ENCODE results near the gene ZNF593OS.

ZNF593OS gene

DNA sequence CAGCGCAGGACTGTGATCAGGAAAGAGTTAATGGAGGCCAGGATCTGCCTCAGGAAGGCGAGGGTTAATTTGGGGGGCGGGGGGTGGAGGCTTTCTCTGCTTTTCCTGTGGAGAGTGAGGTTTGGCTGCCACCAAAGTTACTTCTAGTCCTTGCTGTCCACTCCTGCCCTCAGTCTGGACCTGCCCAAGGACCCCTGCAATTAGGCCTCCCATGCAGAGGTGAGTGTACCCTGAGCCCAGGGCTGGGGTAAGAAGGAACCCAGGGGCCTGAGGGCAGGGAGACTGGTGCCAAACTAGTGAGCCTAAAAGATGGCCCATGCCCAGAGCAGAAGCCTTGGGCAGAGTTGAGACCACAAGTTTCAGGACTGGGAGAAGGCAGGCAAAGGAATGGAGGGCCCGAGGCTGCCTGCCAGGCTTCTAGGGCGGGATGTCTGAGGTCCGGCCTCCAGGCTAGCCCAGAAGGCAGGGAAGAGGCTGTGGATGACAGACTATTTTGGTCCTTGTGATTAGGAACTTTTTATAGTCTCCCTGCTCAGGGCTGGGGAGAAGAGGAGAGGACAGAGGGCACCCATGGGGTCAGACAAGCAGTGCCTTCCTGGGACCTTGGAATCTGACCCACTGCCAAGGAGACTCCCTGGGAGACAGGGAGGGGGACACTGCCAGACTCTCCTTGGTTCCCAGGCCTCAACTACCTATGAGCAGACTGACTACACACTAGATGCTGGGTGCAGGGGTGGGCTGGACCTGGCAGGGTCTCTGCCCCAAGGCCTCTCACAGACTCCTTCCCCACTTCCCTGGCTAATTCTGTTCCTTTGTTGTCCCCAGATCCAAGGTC, 12.5 kb downstream of the ZNF593OS start, which contains the start of gene FAM110D:
TSS of gene FAM110D (plus strand) at position 172 of the 835 bp plus-strand sequence. CDS start 2,213 bp downstream, outside the sequence.
- no peak for DNase-seq

DNA sequence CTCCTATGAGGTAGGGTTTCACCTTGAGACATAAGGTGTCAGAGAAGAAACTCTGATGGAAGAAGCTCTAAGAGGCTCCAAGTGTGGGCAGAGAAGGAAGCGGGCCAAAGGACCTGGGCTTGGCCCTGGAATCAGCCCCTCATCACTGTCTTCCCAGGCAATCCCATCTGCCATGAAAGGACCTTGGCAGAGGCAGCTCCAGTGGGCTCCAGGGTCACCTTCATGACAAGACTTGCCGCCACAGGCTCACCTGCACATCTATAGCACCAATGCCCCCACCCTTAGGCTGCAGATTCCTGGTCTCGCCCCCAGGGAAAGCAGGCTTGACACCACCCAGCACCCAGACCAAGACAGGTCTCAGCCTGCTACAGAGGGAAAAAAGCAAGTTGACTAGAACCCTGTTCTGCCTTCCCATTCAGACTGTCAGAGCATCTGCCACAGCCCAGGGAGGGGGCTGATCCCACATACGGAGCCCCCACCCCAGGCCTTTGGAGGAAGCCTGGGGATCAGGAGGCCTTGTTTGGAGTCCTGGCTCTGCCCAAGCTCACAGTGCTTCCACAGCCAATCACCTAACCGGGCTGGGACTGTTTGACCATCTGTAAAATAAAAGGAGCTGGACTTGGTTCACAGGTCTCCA, 13.2 kb downstream of the ZNF593OS start:
- no peak for DNase-seq

DNA sequence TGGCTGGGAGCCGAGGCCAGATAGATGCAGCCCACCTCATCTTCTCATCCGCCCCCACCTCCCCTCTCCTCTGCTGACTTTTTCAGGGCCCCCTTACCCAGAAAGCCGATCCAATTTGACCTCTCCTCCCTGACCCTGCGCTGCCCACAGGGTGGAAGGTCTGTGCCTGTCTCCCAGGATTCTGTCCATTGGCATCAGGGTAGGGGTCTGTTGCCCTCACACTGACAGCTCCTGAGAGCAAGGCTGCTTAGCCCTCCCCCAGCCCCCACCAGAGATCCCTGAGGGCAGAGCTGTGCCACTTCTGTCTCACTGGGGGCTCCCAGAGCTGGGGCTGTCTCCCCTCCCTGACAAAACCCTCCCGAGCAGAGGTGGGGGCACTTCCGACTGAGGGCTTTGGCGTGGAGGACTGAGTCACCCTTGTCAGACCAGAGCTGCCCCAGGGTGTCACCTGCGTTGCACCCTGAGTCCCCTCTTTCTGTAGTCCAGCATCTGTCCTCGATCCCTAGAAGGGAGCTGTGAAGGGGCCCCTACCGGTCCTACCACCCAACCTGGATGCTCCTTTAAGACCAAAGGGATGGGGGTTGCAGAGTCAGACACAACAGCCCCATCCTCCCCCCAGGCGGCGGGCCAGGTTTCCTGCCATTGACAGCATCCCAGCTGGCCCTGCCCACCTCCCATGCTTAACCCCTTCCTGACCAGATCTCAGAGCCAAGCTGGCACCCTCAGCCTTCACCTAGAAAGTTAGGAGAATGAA, 15.2 kb downstream of the ZNF593OS start:
- DNase-seq: peak; percentile 48

DNA sequence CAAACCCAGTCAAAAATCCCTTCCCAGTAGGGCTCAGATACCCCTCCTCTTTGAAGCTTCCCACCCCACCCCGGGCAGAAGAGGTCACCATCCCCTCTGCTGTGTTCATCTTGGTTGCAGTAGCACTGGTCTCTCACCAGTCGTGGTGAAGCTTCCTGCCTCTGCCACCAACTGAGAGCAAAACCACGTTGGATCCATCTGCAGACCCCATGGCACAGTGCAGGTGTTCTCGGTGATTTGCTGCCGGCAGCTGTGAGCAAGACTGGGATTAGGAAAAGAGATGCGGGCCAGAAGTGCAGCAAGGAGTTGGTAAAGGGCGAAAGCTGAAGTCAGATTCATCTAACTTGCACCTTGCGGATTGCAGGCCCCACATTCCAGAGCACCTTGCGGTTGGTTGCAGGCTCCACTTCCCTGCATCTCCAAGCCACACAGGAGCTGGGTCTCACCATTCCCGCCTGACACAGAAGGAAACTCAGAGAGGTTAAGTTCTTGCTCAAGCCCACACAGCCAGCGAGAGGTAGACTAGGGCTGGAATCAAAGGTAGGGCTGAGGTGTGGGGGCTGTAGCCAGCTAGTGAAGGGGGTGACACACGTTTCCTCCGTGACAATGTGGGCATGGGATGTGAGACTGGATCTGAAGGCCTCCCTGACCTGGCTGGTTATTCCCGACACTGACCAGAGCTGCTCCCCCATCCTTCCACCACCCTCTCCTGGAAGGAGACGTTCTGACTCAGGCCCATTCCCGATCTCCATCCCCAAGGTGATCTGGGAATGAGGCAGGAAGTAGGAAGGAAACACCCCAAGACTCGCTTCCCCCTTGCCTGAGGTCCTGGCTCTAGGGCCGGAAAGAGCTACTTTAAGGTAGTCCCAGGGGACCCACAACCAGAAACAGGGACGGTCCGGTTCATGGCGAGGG, 16.0 kb downstream of the ZNF593OS start:
- no peak for DNase-seq

DNA sequence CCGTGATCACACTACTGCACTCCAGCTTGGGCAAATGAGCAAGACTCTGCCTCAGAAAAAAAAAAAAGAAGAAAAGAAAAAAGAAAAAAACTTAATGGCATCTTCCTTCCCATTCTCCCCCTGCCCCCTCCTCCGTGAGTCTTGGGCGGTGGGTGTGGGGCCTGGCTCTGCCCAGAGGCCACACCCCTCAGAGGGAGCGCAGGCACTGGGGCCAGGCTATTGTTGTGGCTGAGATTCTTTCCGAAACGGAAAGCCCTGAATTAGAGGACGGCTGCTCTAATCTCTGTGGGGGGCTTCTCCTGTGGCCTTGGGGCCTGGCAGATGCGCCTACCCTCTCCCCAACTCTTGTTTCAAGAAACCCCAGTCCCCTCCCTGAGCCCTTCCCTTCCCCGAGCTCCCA, 16.9 kb downstream of the ZNF593OS start:
- no peak for DNase-seq

DNA sequence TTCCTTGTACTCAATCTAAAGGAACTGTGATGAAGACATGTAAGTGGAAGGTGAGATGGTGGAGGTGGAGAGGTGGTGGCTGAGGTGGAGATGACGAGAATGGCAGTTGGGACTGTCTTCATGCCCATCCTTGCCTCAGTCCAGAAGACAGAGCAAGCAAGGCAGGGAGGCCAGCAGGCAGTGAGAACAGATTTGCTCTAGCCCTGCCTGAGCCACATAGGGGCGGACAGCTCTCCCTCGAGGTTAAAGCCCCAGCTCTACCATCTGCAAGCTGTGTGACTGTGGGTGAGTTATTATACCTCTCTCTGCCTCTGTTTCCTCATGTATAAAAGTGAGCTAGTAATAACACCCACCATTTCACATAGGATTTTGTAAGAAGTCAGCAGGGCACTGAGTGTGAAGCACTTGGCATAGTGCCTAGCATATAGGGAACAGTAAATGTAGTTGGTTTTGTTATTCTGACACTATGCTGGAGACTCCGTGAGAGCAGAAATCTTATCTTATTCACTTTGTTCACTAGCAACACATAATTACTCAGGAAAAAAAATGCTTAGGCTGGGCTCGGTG, 17.6 kb downstream of the ZNF593OS start:
- DNase-seq: no peak

DNA sequence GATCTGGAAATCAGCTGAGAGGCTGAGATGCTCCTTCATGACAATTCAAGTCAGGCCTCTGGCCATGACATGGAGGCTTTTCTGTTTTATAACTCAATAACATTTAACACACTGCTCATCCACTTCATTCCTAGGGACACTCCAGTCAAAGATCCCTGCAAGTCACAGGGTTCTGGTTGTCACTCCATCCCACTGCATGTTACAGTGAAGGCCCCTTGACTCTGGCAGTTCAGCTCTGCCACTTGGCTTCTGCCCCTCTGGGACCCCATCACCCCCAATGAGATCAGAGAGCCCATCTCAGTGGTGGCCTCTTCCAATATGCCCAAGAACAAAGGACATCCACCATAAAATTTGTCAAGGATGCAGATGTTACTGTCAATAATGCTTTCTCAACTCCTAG, 22.7 kb downstream of the ZNF593OS start:
- no peak for DNase-seq

DNA sequence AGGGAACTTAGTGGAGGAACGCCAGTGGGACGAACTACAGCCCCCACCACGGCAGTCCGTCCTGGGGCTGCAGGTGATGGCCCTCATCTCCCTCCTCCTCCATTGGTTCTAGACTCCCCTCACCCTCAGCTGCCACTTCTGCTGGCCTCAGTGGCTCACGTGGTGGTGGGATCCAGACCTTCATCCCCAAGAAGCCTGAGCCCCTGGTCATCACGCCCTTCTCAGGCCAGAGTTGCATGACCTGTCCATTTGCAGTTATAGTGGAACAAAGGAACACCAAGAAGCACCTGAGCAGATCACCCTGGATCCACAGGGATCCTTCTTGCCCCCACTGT, 25.7 kb downstream of the ZNF593OS start:
- no peak for DNase-seq

DNA sequence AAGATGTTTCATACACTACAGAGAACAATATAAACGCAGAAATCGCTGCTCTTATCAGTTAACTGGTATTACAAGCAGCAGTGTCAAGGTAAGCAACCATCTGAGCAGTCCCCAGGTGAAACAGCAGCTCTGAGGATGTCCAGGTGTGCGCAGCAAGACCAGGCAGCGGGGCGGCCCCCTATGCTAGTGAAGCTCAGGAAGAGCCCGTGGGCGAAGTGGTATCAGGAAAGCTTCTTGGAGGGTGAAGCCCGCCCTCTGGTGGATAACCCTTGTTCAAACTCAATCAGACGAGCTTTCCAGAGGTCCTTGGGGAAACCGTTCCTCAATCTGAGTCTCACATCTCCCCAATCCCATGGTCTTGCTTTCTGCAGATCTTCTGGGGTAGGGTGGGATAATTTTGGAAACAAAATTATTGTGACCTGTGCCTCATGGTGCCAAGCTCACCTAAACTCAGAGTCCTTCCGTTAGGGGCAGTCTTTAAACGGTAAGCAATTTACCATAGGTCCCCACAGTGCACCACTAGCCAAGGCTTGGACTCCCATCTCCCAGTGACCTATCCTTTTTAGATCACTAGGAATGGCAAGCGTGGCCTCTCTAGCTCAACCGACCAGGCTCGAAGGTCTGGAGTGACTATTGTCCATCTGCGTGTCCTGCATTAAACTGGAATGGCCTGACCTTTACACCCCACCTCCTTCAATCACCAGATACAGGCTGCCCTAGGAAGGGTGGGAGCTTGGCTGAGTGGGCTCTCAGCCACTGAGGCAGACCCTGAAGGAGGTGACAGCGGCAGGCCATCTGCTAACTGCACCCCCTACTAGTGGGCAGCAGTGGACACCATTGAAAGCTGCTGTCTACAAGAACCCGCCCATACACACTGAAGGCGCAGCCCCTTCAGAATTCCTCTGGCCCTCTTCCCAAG, 26.3 kb downstream of the ZNF593OS start:
- DNase-seq: peak; percentile 92

DNA sequence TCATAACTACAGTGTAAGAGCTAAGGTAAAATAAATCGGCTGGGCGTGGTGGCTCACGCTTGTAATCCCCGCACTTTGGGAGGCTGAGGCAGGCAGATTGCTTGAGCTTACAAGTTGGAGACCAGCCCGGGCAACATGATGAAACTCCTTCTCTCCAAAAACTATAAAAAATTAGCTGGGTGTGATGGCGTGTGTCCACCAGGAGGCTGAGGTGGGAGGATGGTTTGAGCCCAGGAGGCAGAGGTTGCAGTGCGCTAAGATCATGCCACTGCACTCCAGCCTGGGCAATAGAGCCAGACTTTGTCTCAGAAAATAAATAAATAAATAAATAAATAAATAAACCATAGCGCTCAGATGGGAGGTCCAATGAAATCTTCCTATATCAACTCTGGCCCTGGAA, 29.5 kb downstream of the ZNF593OS start:
- peak; percentile 51 for DNase-seq

DNA sequence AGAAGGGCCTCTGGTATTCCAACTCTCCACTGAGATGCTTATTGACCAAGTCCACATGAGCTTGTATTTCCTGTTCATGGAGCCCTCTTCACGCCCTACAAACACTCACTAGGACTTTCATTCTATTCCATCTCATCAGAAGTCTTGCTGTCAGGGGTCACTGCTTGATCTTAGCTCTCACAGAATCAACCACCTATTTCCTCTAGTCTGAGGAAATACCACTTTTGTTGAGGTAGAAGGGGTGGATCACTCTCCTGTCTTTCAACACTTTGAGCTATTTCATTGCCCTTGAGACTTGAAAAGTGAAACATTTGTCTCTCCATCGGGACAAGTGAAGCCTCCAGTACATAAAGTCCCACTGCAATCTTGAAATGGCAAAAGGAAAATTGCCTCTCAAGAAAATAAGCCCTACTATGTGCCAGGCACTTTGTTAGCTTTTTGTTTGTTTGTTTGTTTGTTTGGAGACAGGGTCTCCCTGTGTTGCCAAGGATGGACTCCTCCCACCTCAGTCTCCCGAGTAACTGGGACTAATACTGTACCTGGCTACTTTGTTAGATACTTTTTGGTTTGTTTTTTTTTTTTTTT, 32.6 kb downstream of the ZNF593OS start:
- DNase-seq: no peak

DNA sequence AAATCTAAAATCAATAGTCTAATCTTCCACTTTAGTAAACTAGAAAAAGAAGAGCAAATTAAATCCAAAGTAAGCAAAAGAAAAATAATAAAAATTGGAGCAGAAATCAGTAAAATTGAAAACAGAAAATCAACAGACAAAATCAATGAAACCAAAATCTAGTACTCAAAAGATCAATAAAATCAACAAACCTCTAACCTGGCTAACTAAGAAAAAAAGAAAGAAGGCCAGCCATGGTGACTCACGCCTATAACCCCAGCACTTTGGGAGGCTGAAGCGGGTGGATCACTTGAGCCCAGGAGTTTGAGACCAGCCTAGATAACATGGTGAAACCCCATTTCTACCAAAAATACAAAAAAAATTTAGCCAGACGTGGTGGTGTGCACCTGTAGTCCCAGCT, 37.2 kb downstream of the ZNF593OS start:
- DNase-seq: no peak

DNA sequence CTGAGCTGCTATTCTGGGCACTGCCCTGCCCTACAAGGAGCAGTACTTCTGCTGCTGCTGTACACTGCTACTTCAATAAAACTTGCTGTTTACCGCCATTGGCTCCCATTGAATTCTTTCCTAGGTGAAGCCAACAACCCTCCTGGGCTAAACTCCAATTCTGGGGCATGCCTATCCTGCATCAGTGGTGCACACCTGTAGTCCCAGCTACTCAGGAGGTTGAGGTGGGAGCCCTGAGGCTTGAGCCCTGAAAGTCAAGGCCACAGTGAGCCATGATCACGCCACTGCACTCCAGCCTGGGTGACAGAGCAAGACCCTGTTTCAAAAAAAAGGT, 38.8 kb downstream of the ZNF593OS start:
- DNase-seq: no peak

DNA sequence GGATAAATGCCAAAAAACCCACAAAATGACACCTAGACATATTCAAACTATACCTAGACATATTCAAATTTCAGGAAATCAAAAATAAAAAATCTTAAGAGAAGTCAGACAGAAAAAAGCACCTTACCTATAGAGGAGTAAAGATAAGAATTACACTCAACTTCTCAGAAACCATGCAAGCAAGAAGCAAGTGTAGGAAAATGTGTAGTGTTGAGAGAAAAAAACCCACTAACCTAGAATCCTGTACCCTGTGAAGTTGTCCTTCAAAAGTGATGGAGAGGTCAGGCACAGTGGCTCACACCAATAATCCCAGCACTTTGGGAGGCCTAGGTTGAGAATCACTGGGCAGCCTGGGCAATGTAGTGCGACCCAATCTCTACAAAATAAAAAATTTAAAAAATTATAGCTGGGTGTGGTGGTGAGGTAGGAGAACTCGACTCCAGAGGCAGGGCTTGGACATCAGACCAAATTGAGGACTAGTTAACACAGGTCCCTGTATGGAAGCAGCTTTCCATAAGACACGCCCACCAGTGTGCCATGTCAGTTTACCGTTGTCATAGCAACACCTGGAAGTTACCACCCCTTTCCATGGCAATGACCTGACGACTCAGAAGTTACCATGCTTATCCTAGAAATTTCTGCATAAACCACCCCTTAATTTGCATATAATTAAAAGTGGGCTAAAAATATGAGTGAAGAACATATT, 39.4 kb downstream of the ZNF593OS start:
- DNase-seq: peak; percentile 56

DNA sequence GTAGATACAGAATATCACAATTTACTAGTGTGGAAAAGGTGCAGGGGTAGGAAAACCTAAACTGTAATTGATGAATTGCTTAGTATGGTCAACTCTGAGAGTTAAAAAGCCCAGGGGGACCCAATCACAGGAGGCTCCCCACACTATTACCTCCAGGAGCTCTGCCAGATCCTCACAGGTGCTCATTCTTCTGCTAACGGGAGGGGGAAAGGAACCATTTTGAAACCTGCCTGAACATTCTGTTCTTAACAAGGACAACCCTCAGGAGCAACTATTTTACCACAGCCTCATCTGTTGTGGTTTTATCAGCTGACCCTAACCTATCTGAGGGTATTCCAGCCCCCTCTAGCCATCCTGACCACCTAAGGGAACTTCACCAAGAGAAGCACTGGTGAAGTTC, 40.9 kb downstream of the ZNF593OS start:
- no peak for DNase-seq

DNA sequence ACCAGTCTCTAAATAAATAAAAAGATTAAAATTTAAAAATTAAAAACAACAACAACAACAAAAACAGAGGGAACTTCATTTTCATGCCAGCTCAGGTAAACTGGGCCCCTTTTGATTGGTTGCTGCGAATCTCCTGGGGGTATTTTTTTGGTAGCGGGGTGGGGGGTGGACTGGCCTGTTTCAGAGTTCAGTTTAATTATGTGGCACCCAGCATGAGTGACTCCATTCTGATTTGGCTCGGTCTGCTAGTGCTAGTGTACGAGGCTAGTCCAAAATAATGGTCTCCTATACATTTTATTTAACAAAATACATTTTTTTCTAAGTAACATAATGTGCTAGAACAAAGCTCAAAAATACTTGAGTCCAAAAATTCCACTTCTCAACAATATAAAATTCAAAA, 41.9 kb downstream of the ZNF593OS start:
- DNase-seq: no peak

DNA sequence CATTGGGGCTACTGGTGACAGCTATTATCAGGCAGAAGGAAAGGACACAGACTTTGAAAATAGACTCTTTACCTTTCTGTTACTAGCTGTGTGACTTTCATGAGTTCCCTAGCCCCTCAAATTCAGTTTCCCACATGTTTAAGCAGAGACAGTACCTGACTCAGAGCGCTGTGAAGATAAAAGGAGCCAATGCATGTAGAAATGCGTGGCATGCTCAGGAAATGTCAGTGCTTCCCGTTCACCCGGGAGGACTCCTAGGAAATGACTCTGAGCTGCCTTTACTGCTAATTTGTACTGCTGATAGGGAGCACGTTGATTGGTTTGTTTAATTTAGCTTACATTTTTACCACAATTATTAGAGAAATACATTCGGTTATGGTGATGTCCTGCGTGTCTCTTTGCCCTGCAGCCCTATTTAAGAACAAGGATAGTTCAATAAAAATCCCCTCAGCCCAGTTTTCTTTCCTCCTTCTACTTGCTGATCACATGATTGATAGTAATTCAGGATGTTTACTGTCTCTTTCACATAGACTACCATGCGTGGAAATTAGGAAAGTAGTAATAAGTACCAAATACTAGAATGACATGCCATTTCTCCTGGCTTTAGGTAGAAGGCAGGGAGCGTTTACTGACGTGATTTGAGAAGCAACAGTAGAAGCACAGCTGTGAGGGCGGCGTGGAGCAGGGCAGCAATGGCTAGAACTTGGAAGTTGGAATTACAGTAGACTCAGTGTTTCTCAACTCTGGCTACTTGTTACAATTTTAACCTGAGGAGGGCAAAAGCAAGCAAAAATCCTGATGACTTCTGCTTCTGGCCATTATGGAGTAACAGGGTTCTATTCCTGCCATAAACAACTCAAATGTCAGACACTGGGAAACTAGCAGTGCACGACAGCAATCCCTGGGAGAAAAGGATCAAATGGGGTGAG, 44.1 kb downstream of the ZNF593OS start:
- DNase-seq: peak; percentile 62

DNA sequence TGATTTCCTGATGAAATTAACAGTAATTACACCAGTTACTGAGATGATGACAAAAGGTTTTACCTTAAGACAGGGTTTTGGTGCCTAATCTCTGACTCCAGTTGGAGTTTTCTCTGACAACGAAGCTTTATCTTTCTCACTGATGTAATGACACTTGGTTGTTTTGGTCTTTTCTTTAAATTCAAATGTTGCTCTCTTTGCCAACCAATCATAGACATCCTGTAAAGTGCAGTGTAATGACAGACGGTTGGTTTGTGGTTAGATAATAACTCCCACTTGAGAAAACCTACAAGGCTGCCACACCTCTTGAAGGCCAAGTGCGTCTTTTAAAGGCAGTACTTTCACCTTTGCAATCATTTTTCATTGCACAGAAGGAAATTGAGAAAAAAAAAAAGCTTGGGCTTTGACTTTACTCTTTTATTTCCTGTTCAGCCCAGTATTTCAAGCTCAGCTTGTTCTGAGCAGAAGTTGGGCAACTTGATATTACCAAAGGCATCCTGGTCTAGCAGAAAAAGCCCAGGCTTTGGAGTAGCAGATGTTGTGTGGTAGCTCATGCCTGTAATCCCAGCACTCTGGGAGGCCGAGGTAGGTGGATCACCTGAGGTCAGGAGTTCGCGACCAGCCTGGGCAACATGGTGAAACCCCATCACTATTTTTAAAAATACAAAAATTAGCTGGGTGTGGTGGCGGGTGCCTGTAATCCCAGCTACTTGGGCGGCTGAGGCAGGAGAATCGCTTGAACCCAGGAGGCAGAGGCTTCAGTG, 45.1 kb downstream of the ZNF593OS start:
- DNase-seq: peak; percentile 98

Measured in hematopoietic multipotent progenitor cell treated with erythropoietin and hydrocortisone succinate and interleukin-3 and kit ligand, for 4 days (in vitro differentiated cells).